PFSK-1 (cell line): Measurements from ENCODE around the gene NOTO.
A peak's percentile ranks its signal among the peaks of the same experiment; 100 is the strongest.

Source experiments
- FOXP2 ChIP-seq: optimal IDR thresholded peaks from 2 replicates; pipeline ENCODE3; 2011; ENCODE audit warnings: borderline replicate concordance, control low read depth, inconsistent platforms; ENCODE audit not compliant: insufficient read depth; ENCODE audit errors: extremely low read length, extremely low read depth
- POLR2AphosphoS5 ChIP-seq: IDR thresholded peaks from 2 replicates; pipeline ENCODE4 v1.6.1; 2012; ENCODE audit warnings: low read depth, mild to moderate bottlenecking, control low read depth, low read length, moderate library complexity
- REST ChIP-seq, 2 experiments: IDR thresholded peaks; 2 replicates each; pipeline versions ENCODE4 v1.6.1 to v1.8.0; 2011 to 2012; ENCODE audit warnings: low read depth in 2 of 2, low read length in 2 of 2, control low read depth in 1 of 2, inconsistent platforms in 1 of 2, mild to moderate bottlenecking in 1 of 2, moderate library complexity in 1 of 2; ENCODE audit not compliant: insufficient read depth in 1 of 2
- SIN3A ChIP-seq: IDR thresholded peaks from 2 replicates; pipeline ENCODE4 v1.6.1; 2012; ENCODE audit warnings: mild to moderate bottlenecking, low read length, moderate library complexity, borderline replicate concordance; ENCODE audit not compliant: insufficient read depth
- TAF1 ChIP-seq: IDR thresholded peaks from 2 replicates; pipeline ENCODE4 v1.6.1; 2012; ENCODE audit warnings: low read length, control low read depth, borderline replicate concordance; ENCODE audit not compliant: insufficient read depth

NOTO gene

GRCh38 chr2:73175663-73176204, 26.6 kb upstream of the NOTO start:
- TF ChIP-seq FOXP2 (peak; percentile 26), TAF1 (no peak)

GRCh38 chr2:73176205-73176880, 26.0 kb upstream of the NOTO start:
- no peak for TF ChIP-seq REST (IDR thresholded peaks at IDR 0.05; ENCODE audit: insufficient read depth in 1 of 2, low read depth in 2 of 2, low read length in 2 of 2)
- TF ChIP-seq POLR2AphosphoS5: no peak
- TF ChIP-seq SIN3A: no peak
- no peak for TF ChIP-seq TAF1
- TF ChIP-seq FOXP2: no peak

GRCh38 chr2:73176881-73177644, 25.3 kb upstream of the NOTO start:
- TF ChIP-seq REST (IDR thresholded peaks at IDR 0.05; ENCODE audit: insufficient read depth in 1 of 2, low read depth in 2 of 2, low read length in 2 of 2): no peak
- peak; percentile 85 for TF ChIP-seq FOXP2

GRCh38 chr2:73177645-73178255, 24.6 kb upstream of the NOTO start:
- TF ChIP-seq TAF1 (no peak), FOXP2 (no peak), REST (IDR thresholded peaks at IDR 0.05; ENCODE audit: insufficient read depth in 1 of 2, low read depth in 2 of 2, low read length in 2 of 2) (no peak), SIN3A (no peak), POLR2AphosphoS5 (no peak)

GRCh38 chr2:73185965-73186364, 16.4 kb upstream of the NOTO start:
- no peak for TF ChIP-seq FOXP2
- no peak for TF ChIP-seq POLR2AphosphoS5
- TF ChIP-seq REST (IDR thresholded peaks at IDR 0.05; ENCODE audit: insufficient read depth in 1 of 2, low read depth in 2 of 2, low read length in 2 of 2): no peak
- no peak for TF ChIP-seq TAF1
- TF ChIP-seq SIN3A: no peak
